ENCODE data around the gene ZNF281. TPM values are rescaled to one million over a fixed set of nuclear protein-coding genes. Genes with fewer than 3 reads are reported as not detected.

The ZNF281 gene
- total RNA-seq, 1 donor: 45.6 TPM

DNA sequence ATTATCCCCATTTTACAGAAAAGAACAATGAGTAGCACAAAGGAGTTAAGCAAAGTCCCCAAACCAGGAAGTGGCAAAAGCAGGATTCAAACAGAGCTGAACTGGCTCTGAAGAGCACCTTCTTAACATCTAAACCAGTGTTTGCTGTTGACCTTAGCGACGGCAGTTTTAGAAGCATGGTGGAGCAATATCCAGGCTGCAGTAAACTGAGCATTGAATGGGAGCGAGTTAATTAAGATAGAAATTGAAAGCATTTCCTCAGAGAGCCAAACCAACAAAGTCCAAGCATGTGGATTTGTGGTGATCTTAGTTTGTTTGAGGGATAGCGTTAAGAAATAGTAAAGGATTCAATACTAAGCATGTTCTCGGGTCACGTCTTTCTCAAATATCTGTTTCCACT lies 13.4 kb upstream of the ZNF281 start:
- Histone ChIP-seq H3K4me3 (ENCODE audit: insufficient read depth, low read length) (no peak overlapping the region), H3K9me3 (ENCODE audit: low read depth, low read length) (no peaks in the 10 kb centered on the region), H3K27me3 (ENCODE audit: insufficient read depth, low read length) (no peaks in the 10 kb centered on the region), H3K27ac (ENCODE audit: low read depth, low read length) (no peak overlapping the region), H3K4me2 (ENCODE audit: insufficient read depth, low read length) (no peak overlapping the region), H4K20me1 (ENCODE audit: insufficient read depth, low read length) (no peaks in the 10 kb centered on the region), H3K4me1 (ENCODE audit: insufficient read depth, low read length) (peaks cover 6% of the 10 kb centered on the region), H3K79me2 (ENCODE audit: insufficient read depth, low read length) (no peaks in the 10 kb centered on the region), H2AFZ (ENCODE audit: low read length) (peak overlapping the region; percentile 8), H3K36me3 (ENCODE audit: insufficient read depth, low read length) (no peaks in the 10 kb centered on the region)
- DNase-seq (ENCODE audit: insufficient read length, low spot score, missing footprints): no peak
- TF ChIP-seq, protein P1, sequence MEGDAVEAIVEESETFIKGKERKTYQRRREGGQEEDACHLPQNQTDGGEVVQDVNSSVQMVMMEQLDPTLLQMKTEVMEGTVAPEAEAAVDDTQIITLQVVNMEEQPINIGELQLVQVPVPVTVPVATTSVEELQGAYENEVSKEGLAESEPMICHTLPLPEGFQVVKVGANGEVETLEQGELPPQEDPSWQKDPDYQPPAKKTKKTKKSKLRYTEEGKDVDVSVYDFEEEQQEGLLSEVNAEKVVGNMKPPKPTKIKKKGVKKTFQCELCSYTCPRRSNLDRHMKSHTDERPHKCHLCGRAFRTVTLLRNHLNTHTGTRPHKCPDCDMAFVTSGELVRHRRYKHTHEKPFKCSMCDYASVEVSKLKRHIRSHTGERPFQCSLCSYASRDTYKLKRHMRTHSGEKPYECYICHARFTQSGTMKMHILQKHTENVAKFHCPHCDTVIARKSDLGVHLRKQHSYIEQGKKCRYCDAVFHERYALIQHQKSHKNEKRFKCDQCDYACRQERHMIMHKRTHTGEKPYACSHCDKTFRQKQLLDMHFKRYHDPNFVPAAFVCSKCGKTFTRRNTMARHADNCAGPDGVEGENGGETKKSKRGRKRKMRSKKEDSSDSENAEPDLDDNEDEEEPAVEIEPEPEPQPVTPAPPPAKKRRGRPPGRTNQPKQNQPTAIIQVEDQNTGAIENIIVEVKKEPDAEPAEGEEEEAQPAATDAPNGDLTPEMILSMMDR (IDR thresholded peaks at IDR 0.05; ENCODE audit: extremely low read depth, low read depth, low read length): no peak

DNA sequence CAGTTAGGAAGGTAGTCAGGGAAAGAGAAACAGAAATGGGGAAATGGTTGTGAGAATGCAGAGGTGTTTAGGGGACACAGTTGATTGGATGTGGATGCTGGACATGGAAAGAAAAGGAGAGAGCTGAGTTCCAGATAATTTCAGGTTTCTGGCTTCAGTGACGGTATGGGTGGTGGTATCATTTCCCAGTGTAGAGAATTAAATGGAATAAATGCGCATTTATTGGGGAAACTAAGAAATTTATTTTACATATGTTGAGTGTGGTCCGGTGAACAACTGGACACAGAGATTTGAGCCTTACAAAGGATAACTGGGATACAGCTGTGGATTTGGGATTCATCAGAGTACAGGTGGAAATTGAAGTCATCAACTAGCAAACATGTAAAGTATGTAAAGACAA lies 12.4 kb upstream of the ZNF281 start:
- H3K4me3 ChIP-seq (ENCODE audit: insufficient read depth, low read length): no peak overlapping the region
- no peak overlapping the region for H3K27ac ChIP-seq (ENCODE audit: low read depth, low read length)
- TF ChIP-seq, protein P1 (IDR thresholded peaks at IDR 0.05; ENCODE audit: extremely low read depth, low read depth, low read length): no peak
- H2AFZ ChIP-seq (ENCODE audit: low read length): no peak overlapping the region
- no peaks in the 10 kb centered on the region for H3K79me2 ChIP-seq (ENCODE audit: insufficient read depth, low read length)
- H3K36me3 ChIP-seq (ENCODE audit: insufficient read depth, low read length): no peaks in the 10 kb centered on the region
- no peak for DNase-seq (ENCODE audit: insufficient read length, low spot score, missing footprints)
- H3K27me3 ChIP-seq (ENCODE audit: insufficient read depth, low read length): no peaks in the 10 kb centered on the region
- H3K4me2 ChIP-seq (ENCODE audit: insufficient read depth, low read length): no peak overlapping the region
- no peaks in the 10 kb centered on the region for H3K4me1 ChIP-seq (ENCODE audit: insufficient read depth, low read length)
- H3K9me3 ChIP-seq (ENCODE audit: low read depth, low read length): no peaks in the 10 kb centered on the region
- no peaks in the 10 kb centered on the region for H4K20me1 ChIP-seq (ENCODE audit: insufficient read depth, low read length)

DNA sequence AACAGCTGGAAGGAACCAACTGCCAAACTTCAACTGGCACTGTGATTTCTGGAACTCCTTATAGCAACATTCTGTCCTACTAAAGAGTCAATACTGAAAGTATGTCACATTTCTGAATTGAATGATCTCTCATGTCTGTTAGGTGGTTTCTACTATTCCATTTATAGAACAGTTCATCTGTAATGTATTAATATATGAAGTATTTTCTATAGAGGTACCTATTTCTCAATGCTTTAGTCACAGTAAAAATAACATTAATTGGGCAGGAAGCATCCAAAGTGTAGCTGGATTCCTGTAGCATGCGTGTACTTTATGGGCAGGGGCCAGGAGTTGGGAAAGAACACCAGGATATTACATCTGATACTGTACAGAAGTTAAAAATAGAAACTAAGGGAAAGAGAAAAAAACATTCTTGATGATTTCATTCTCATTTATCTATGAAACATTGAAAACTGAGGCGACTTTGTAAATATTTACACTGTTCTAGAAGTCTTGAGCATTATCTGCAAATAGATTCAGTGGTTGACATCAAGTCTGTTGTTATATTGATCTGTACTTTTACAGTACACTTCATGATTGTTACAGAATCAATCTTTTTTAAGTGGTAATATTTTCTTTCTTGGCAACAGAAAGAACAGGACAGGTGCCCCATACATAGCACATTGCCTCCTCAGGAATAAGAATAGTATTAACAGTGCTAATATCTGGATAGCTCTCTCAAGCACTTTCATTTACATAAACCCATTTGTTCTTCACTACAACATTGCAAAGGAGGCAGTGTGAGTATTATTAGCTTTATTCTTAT lies 6.2 kb upstream of the ZNF281 start:
- peaks cover 14% of the 10 kb centered on the region for H3K4me1 ChIP-seq (ENCODE audit: insufficient read depth, low read length)
- no peaks in the 10 kb centered on the region for H3K79me2 ChIP-seq (ENCODE audit: insufficient read depth, low read length)
- no peaks in the 10 kb centered on the region for H3K36me3 ChIP-seq (ENCODE audit: insufficient read depth, low read length)
- no peaks in the 10 kb centered on the region for H4K20me1 ChIP-seq (ENCODE audit: insufficient read depth, low read length)
- no peak overlapping the region for H2AFZ ChIP-seq (ENCODE audit: low read length)
- no peaks in the 10 kb centered on the region for H3K27me3 ChIP-seq (ENCODE audit: insufficient read depth, low read length)
- no peak overlapping the region for H3K4me3 ChIP-seq (ENCODE audit: insufficient read depth, low read length)
- H3K27ac ChIP-seq (ENCODE audit: low read depth, low read length): peak overlapping the region; percentile 92
- peak; percentile 89 for DNase-seq (ENCODE audit: insufficient read length, low spot score, missing footprints)
- H3K4me2 ChIP-seq (ENCODE audit: insufficient read depth, low read length): peak overlapping the region; percentile 66
- TF ChIP-seq, protein P1 (IDR thresholded peaks at IDR 0.05; ENCODE audit: extremely low read depth, low read depth, low read length): no peak
- H3K9me3 ChIP-seq (ENCODE audit: low read depth, low read length): no peaks in the 10 kb centered on the region

DNA sequence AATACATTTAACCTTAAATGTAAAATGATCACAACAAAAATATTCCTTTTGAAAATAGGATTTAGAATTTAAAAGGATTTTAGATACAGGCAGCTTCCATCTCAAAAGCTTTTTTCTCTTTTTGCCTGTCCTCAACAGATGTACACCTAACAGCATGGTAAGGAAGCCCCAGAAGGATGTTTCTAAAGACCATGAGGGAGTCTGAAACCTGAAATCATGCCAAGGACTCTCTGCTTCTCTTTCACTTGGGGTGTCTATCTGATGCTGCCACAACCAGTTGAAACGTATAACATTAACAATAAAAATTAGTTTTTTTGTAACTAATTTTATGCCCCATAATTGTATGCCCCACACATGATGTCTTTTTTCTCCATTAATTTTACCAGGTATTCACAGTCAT lies 5.4 kb upstream of the ZNF281 start:
- H3K9me3 ChIP-seq (ENCODE audit: low read depth, low read length): no peaks in the 10 kb centered on the region
- peaks cover 20% of the 10 kb centered on the region for H3K4me1 ChIP-seq (ENCODE audit: insufficient read depth, low read length)
- TF ChIP-seq, protein P1 (IDR thresholded peaks at IDR 0.05; ENCODE audit: extremely low read depth, low read depth, low read length): no peak
- H3K27ac ChIP-seq (ENCODE audit: low read depth, low read length): peak overlapping the region; percentile 92
- H3K4me2 ChIP-seq (ENCODE audit: insufficient read depth, low read length): peak overlapping the region; percentile 66
- no peaks in the 10 kb centered on the region for H4K20me1 ChIP-seq (ENCODE audit: insufficient read depth, low read length)
- H3K27me3 ChIP-seq (ENCODE audit: insufficient read depth, low read length): no peaks in the 10 kb centered on the region
- DNase-seq (ENCODE audit: insufficient read length, low spot score, missing footprints): no peak
- H3K4me3 ChIP-seq (ENCODE audit: insufficient read depth, low read length): no peak overlapping the region
- H3K79me2 ChIP-seq (ENCODE audit: insufficient read depth, low read length): no peaks in the 10 kb centered on the region
- no peak overlapping the region for H2AFZ ChIP-seq (ENCODE audit: low read length)
- no peaks in the 10 kb centered on the region for H3K36me3 ChIP-seq (ENCODE audit: insufficient read depth, low read length)
